NT2/D1 (cell line): ENCODE results near the gene HRH1.
"Not testable (repeated sequence)": the region's sequence is repeated elsewhere in the genome, so short reads cannot be mapped to it uniquely, and the experiment has no call there.

Source experiments
- DNase-seq: peaks from one replicate; pipeline ENCODE4 v3.0.0-alpha.2; 2011; ENCODE audit warnings: low read depth, low spot score
- H3K27me3 ChIP-seq: 2 replicates; pipeline ENCODE4 v1.6.0; 2011; ENCODE audit warnings: mild to moderate bottlenecking; ENCODE audit not compliant: insufficient read length, insufficient read depth
- H3K36me3 ChIP-seq: 2 replicates; pipeline ENCODE4 v1.6.1; 2011; ENCODE audit warnings: mild to moderate bottlenecking, low read length, mixed read lengths; ENCODE audit not compliant: insufficient read depth, insufficient read length
- H3K4me1 ChIP-seq: 2 replicates; pipeline ENCODE4 v1.5.1; 2011; ENCODE audit not compliant: insufficient read depth, insufficient read length
- H3K4me3 ChIP-seq: 2 replicates; pipeline ENCODE4 v1.5.1; 2011; ENCODE audit warnings: low read depth; ENCODE audit not compliant: insufficient read length
- H3K9ac ChIP-seq: 2 replicates; pipeline ENCODE4 v1.6.0; 2011; ENCODE audit warnings: low read depth; ENCODE audit not compliant: insufficient read length
- H3K9me3 ChIP-seq: 2 replicates; pipeline ENCODE4 v1.5.1; 2011; ENCODE audit warnings: mild to moderate bottlenecking, low read length; ENCODE audit not compliant: insufficient read depth
- SUZ12 ChIP-seq: IDR thresholded peaks from 2 replicates; pipeline ENCODE4 v1.6.1; 2011; ENCODE audit not compliant: insufficient read length, insufficient read depth; ENCODE audit errors: extremely low read depth
- YY1 ChIP-seq: IDR thresholded peaks from 2 replicates; pipeline ENCODE4 v1.6.1; 2011; ENCODE audit not compliant: insufficient read length, insufficient read depth
- ZNF274 ChIP-seq: IDR thresholded peaks from 2 replicates; pipeline ENCODE4 v1.6.1; 2011; ENCODE audit warnings: mild to moderate bottlenecking, low read depth, low read length

Gene HRH1

DNA sequence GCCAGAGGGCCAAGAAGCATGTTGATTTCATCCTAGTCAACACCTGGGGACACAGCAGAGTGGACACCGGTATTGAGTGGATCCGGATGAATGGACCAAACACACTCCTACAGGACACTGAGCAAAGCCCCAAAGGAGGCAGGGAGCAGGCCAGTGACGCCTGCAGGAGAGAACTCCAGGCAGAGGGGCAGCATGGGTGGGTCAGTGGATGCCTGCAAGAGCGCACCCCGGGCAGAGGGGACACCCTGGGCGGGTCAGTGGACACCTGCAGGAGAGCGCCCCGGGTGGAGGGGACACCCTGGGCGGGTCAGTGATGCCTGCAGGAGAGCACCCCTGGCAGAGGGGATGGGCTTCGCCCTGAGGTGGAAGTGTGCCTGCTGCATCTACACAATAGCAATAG is 27.6 kb upstream of the HRH1 start:
- H3K36me3 ChIP-seq: no peaks in the 10 kb centered on the region
- H3K9me3 ChIP-seq: peaks cover 9% of the 10 kb centered on the region
- no peaks in the 10 kb centered on the region for H3K27me3 ChIP-seq
- no peaks in the 10 kb centered on the region for H3K4me1 ChIP-seq
- H3K4me3 ChIP-seq: no peak overlapping the region
- TF ChIP-seq YY1: no peak
- H3K9ac ChIP-seq: no peak overlapping the region
- no peak for DNase-seq

- H3K4me1 ChIP-seq: no peaks in the 10 kb centered on the region
- H3K27me3 ChIP-seq: no peaks in the 10 kb centered on the region
- H3K4me3 ChIP-seq: no peak overlapping the region
- no peak overlapping the region for H3K9ac ChIP-seq
- no peaks in the 10 kb centered on the region for H3K9me3 ChIP-seq
- H3K36me3 ChIP-seq: no peaks in the 10 kb centered on the region
- no peak for DNase-seq
- TF ChIP-seq YY1 (no peak), SUZ12 (no peak), ZNF274 (no peak)
Observed at GRCh38 chr3:11128682-11129632, 25.3 kb upstream of the HRH1 start.

DNA sequence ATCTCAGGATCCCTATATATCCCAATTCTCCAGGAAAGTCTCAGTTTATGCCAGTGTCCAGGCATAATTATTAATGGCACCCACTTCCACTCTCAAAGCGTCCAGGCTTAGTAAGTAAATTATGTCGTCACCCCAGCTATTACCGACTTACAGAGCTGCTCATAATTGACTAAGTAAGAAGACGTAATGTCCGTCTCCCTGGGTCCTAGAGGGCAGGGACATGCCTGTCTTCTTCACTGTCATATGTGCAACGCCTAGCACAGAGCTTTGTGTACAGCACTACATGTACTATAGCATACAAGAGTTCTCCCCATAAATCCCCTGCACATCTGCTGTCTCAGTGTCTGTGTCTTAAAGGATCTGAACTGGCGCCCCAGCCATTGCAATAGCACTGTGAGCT is 23.9 kb upstream of the HRH1 start:
- H3K9ac ChIP-seq: no peak overlapping the region
- no peak overlapping the region for H3K4me3 ChIP-seq
- no peaks in the 10 kb centered on the region for H3K4me1 ChIP-seq
- no peak for DNase-seq
- H3K9me3 ChIP-seq: no peaks in the 10 kb centered on the region
- H3K27me3 ChIP-seq: no peaks in the 10 kb centered on the region
- no peak for TF ChIP-seq SUZ12
- TF ChIP-seq ZNF274: no peak
- TF ChIP-seq YY1: no peak
- H3K36me3 ChIP-seq: no peaks in the 10 kb centered on the region

GRCh38 chr3:11131371-11131770 is 22.9 kb upstream of the HRH1 start:
- H3K27me3 ChIP-seq: no peaks in the 10 kb centered on the region
- no peak overlapping the region for H3K9ac ChIP-seq
- H3K9me3 ChIP-seq: no peaks in the 10 kb centered on the region
- H3K36me3 ChIP-seq: no peaks in the 10 kb centered on the region
- no peak for TF ChIP-seq YY1
- no peaks in the 10 kb centered on the region for H3K4me1 ChIP-seq
- no peak overlapping the region for H3K4me3 ChIP-seq
- DNase-seq: no peak

DNA sequence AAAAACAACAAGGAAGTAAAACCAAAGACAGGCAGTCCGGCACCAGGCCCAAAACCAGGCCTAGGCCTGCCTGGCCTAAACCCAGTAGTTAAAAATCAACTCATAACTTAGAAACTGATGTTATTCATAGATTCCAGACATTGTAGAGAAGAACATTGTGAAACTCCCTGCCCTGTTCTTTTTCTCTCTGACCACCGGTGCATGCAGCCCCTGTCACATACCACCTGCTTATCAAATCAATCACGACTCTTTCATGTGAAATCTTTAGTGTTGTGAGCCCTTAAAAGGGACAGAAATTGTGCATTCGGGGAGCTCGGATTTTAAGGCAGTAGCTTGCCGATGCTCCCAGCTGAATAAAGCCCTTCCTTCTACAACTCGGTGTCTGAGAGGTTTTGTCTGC is 22.4 kb upstream of the HRH1 start:
- not testable (repeated sequence) for H3K36me3 ChIP-seq, H3K9me3 ChIP-seq, H3K27me3 ChIP-seq, H3K9ac ChIP-seq, H3K4me3 ChIP-seq, H3K4me1 ChIP-seq, DNase-seq

DNA sequence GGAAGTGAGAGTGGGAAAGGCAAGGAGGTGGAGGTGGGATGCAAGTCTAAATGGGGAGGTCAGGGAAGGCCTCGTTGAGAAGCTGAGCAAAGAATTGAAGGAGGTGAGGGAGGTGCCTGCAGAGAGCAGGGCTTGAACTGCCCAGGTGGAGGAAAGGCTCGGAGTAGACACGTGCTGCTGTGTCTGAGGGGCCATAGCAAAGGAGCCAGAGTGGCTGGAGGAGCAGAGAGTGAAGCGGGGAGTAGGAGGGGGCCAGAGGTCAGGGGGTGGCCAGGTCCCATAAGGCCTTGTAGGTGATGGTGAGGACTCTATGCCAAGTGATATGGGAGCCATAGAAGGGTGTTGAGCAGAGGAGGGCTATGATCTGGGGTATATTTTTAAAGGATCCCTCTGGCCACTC is 21.4 kb upstream of the HRH1 start:
- Histone ChIP-seq H3K27me3 (no peaks in the 10 kb centered on the region), H3K36me3 (no peaks in the 10 kb centered on the region), H3K4me3 (no peak overlapping the region), H3K9ac (no peak overlapping the region), H3K4me1 (no peaks in the 10 kb centered on the region), H3K9me3 (no peaks in the 10 kb centered on the region; the same call in 1 of the 2 replicates)
- DNase-seq: no peak
- TF ChIP-seq YY1 (no peak), SUZ12 (no peak), ZNF274 (no peak)

- Histone ChIP-seq H3K36me3 (no peaks in the 10 kb centered on the region), H3K9me3 (no peaks in the 10 kb centered on the region; the same call in 1 of the 2 replicates), H3K27me3 (no peaks in the 10 kb centered on the region), H3K4me1 (no peaks in the 10 kb centered on the region), H3K4me3 (no peak overlapping the region), H3K9ac (no peak overlapping the region)
- DNase-seq: no peak
- TF ChIP-seq ZNF274 (no peak), SUZ12 (no peak), YY1 (no peak)
Observed at GRCh38 chr3:11134794-11135193, 19.5 kb upstream of the HRH1 start.

- no peak for TF ChIP-seq ZNF274
- no peak for TF ChIP-seq SUZ12
- no peak for TF ChIP-seq YY1
- Histone ChIP-seq H3K9ac (no peak overlapping the region), H3K36me3 (no peaks in the 10 kb centered on the region), H3K4me1 (no peaks in the 10 kb centered on the region), H3K9me3 (no peaks in the 10 kb centered on the region; the same call in 1 of the 2 replicates), H3K27me3 (no peaks in the 10 kb centered on the region), H3K4me3 (no peak overlapping the region)
- DNase-seq: no peak
Observed at GRCh38 chr3:11136116-11136515, 18.2 kb upstream of the HRH1 start.
